GM20431 (cell line): ENCODE data around the gene FMN2.

Experiments
- in situ Hi-C: fragments of 300-500 bp; cut with MseI, MboI; formaldehyde crosslinking; loops from one replicate; pipeline ENCODE4 v1.15.0; 2020; ENCODE audit warnings: low sequenced_read_pairs; ENCODE audit not compliant: unreplicated experiment

The FMN2 gene

GRCh38 chr1:240341365-240342250 is 249.9 kb downstream of the FMN2 start:
- in situ Hi-C loops = no loop called here

- in situ Hi-C loops = no loop called here
Measured at GRCh38 chr1:240342251-240342625, 250.6 kb downstream of the FMN2 start.

- in situ Hi-C loops = no loop called here
Measured at GRCh38 chr1:240343045-240343444, 251.4 kb downstream of the FMN2 start.

GRCh38 chr1:240343966-240344365 is 252.3 kb downstream of the FMN2 start:
- in situ Hi-C loops = no loop called here

GRCh38 chr1:240344918-240345317 is 253.2 kb downstream of the FMN2 start:
- in situ Hi-C loops = no loop called here

- in situ Hi-C loops = no loop called here
Measured at GRCh38 chr1:240349695-240350094, 258.0 kb downstream of the FMN2 start.

- in situ Hi-C loops = no loop called here
Measured at GRCh38 chr1:240350910-240351331, 259.2 kb downstream of the FMN2 start.

GRCh38 chr1:240351690-240352089 is 260.0 kb downstream of the FMN2 start:
- in situ Hi-C loops = no loop called here

GRCh38 chr1:240352769-240353168 is 261.1 kb downstream of the FMN2 start:
- in situ Hi-C loops = no loop called here

- in situ Hi-C loops = no loop called here
Measured at GRCh38 chr1:240356568-240356967, 264.9 kb downstream of the FMN2 start.

GRCh38 chr1:240362046-240362445 is 270.4 kb downstream of the FMN2 start:
- in situ Hi-C loops = no loop called here

GRCh38 chr1:240362826-240363225 is 271.1 kb downstream of the FMN2 start:
- in situ Hi-C loops = no loop called here

- in situ Hi-C loops = no loop called here
Measured at GRCh38 chr1:240363315-240363714, 271.6 kb downstream of the FMN2 start.

GRCh38 chr1:240363914-240364313 is 272.2 kb downstream of the FMN2 start:
- in situ Hi-C loops = no loop called here

GRCh38 chr1:240366636-240367035 is 275.0 kb downstream of the FMN2 start:
- in situ Hi-C loops = no loop called here

- in situ Hi-C loops = no loop called here
Measured at GRCh38 chr1:240385551-240385950, 293.9 kb downstream of the FMN2 start.

GRCh38 chr1:240385985-240386978 is 294.6 kb downstream of the FMN2 start:
- in situ Hi-C loops = no loop called here

- in situ Hi-C loops = no loop called here
Measured at GRCh38 chr1:240387051-240387450, 295.4 kb downstream of the FMN2 start.

- in situ Hi-C loops = no loop called here
Measured at GRCh38 chr1:240391660-240392260, 300.1 kb downstream of the FMN2 start.

GRCh38 chr1:240394353-240394752 is 302.7 kb downstream of the FMN2 start:
- in situ Hi-C loops = no loop called here
